IPS-18a (cell line): ENCODE data around the gene INSIG2.

Source experiments
- H3K27ac ChIP-seq: one replicate; pipeline ENCODE4 v1.5.1; 2013; ENCODE audit warnings: low read length
- H3K27me3 ChIP-seq: one replicate; pipeline ENCODE4 v1.6.1; 2013; ENCODE audit warnings: mild to moderate bottlenecking, low read length; ENCODE audit not compliant: control insufficient read depth, insufficient read depth
- H3K36me3 ChIP-seq: one replicate; pipeline ENCODE4 v1.6.1; 2013; ENCODE audit warnings: low read depth, low read length; ENCODE audit not compliant: control insufficient read depth
- H3K4me1 ChIP-seq: one replicate; pipeline ENCODE4 v1.6.1; 2013; ENCODE audit warnings: low read depth, low read length; ENCODE audit not compliant: control insufficient read depth
- H3K4me3 ChIP-seq: one replicate; pipeline ENCODE4 v1.5.1; 2013; ENCODE audit warnings: low read length
- H3K9ac ChIP-seq: one replicate; pipeline ENCODE4 v1.6.1; 2013; ENCODE audit warnings: mild to moderate bottlenecking, low read length, moderate library complexity
- H3K9me3 ChIP-seq: one replicate; pipeline ENCODE4 v1.6.1; 2013; ENCODE audit warnings: low read depth, low read length; ENCODE audit not compliant: control insufficient read depth

The INSIG2 gene

GRCh38 chr2:118106926-118107325 lies 18.7 kb downstream of the INSIG2 start:
- Histone ChIP-seq H3K9ac (no peak overlapping the region), H3K27me3 (no peaks in the 10 kb centered on the region), H3K4me3 (no peak overlapping the region), H3K9me3 (no peaks in the 10 kb centered on the region), H3K36me3 (peaks cover 16% of the 10 kb centered on the region), H3K27ac (no peak overlapping the region), H3K4me1 (no peaks in the 10 kb centered on the region)

GRCh38 chr2:118110310-118110709 lies 22.0 kb downstream of the INSIG2 start:
- no peak overlapping the region for H3K9ac ChIP-seq
- H3K4me1 ChIP-seq, result no peaks in the 10 kb centered on the region
- no peaks in the 10 kb centered on the region for H3K27me3 ChIP-seq
- peaks cover 12% of the 10 kb centered on the region for H3K36me3 ChIP-seq
- H3K4me3 ChIP-seq, result no peak overlapping the region
- no peaks in the 10 kb centered on the region for H3K9me3 ChIP-seq
- H3K27ac ChIP-seq, result no peak overlapping the region

GRCh38 chr2:118110991-118111390 lies 22.7 kb downstream of the INSIG2 start:
- Histone ChIP-seq H3K27me3 (no peaks in the 10 kb centered on the region), H3K4me1 (no peaks in the 10 kb centered on the region), H3K27ac (no peak overlapping the region), H3K36me3 (peaks cover 12% of the 10 kb centered on the region), H3K9ac (no peak overlapping the region), H3K4me3 (no peak overlapping the region), H3K9me3 (no peaks in the 10 kb centered on the region)

- no peaks in the 10 kb centered on the region for H3K4me1 ChIP-seq
- no peak overlapping the region for H3K4me3 ChIP-seq
- no peak overlapping the region for H3K9ac ChIP-seq
- H3K27ac ChIP-seq, result no peak overlapping the region
- no peaks in the 10 kb centered on the region for H3K36me3 ChIP-seq
- H3K9me3 ChIP-seq, result no peaks in the 10 kb centered on the region
- H3K27me3 ChIP-seq, result no peaks in the 10 kb centered on the region
Observed at GRCh38 chr2:118112771-118113334, 24.6 kb downstream of the INSIG2 start.

GRCh38 chr2:118114863-118115262 lies 26.6 kb downstream of the INSIG2 start:
- Histone ChIP-seq H3K4me1 (no peaks in the 10 kb centered on the region), H3K36me3 (no peaks in the 10 kb centered on the region), H3K9me3 (no peaks in the 10 kb centered on the region), H3K4me3 (no peak overlapping the region), H3K9ac (no peak overlapping the region), H3K27me3 (no peaks in the 10 kb centered on the region), H3K27ac (no peak overlapping the region)

- H3K4me3 ChIP-seq, result no peak overlapping the region
- H3K9me3 ChIP-seq, result no peaks in the 10 kb centered on the region
- H3K4me1 ChIP-seq, result no peaks in the 10 kb centered on the region
- no peak overlapping the region for H3K9ac ChIP-seq
- no peaks in the 10 kb centered on the region for H3K36me3 ChIP-seq
- no peaks in the 10 kb centered on the region for H3K27me3 ChIP-seq
- no peak overlapping the region for H3K27ac ChIP-seq
Observed at GRCh38 chr2:118115761-118116160, 27.5 kb downstream of the INSIG2 start.

GRCh38 chr2:118118479-118118878 lies 30.2 kb downstream of the INSIG2 start:
- no peaks in the 10 kb centered on the region for H3K4me1 ChIP-seq
- no peak overlapping the region for H3K4me3 ChIP-seq
- H3K9ac ChIP-seq, result no peak overlapping the region
- no peaks in the 10 kb centered on the region for H3K27me3 ChIP-seq
- no peak overlapping the region for H3K27ac ChIP-seq
- no peaks in the 10 kb centered on the region for H3K9me3 ChIP-seq
- no peaks in the 10 kb centered on the region for H3K36me3 ChIP-seq

- Histone ChIP-seq H3K27me3 (no peaks in the 10 kb centered on the region), H3K4me3 (no peak overlapping the region), H3K36me3 (no peaks in the 10 kb centered on the region), H3K27ac (no peak overlapping the region), H3K9ac (no peak overlapping the region), H3K4me1 (no peaks in the 10 kb centered on the region), H3K9me3 (no peaks in the 10 kb centered on the region)
Observed at GRCh38 chr2:118119158-118119727, 31.0 kb downstream of the INSIG2 start.

GRCh38 chr2:118119761-118120400 lies 31.6 kb downstream of the INSIG2 start:
- Histone ChIP-seq H3K27ac (no peak overlapping the region), H3K9ac (no peak overlapping the region), H3K4me3 (no peak overlapping the region), H3K4me1 (no peaks in the 10 kb centered on the region), H3K9me3 (no peaks in the 10 kb centered on the region), H3K27me3 (no peaks in the 10 kb centered on the region), H3K36me3 (no peaks in the 10 kb centered on the region)

GRCh38 chr2:118120401-118120780 lies 32.1 kb downstream of the INSIG2 start:
- H3K9me3 ChIP-seq, result no peaks in the 10 kb centered on the region
- H3K27ac ChIP-seq, result no peak overlapping the region
- H3K9ac ChIP-seq, result no peak overlapping the region
- H3K4me1 ChIP-seq, result no peaks in the 10 kb centered on the region
- no peaks in the 10 kb centered on the region for H3K36me3 ChIP-seq
- H3K4me3 ChIP-seq, result no peak overlapping the region
- no peaks in the 10 kb centered on the region for H3K27me3 ChIP-seq

- H3K27me3 ChIP-seq, result no peaks in the 10 kb centered on the region
- no peak overlapping the region for H3K27ac ChIP-seq
- H3K9me3 ChIP-seq, result no peaks in the 10 kb centered on the region
- no peak overlapping the region for H3K9ac ChIP-seq
- H3K4me3 ChIP-seq, result no peak overlapping the region
- no peaks in the 10 kb centered on the region for H3K4me1 ChIP-seq
- no peaks in the 10 kb centered on the region for H3K36me3 ChIP-seq
Observed at GRCh38 chr2:118121101-118121500, 32.8 kb downstream of the INSIG2 start.

GRCh38 chr2:118121986-118122524 lies 33.8 kb downstream of the INSIG2 start:
- Histone ChIP-seq H3K4me1 (no peaks in the 10 kb centered on the region), H3K27ac (no peak overlapping the region), H3K9me3 (no peaks in the 10 kb centered on the region), H3K4me3 (no peak overlapping the region), H3K9ac (no peak overlapping the region), H3K36me3 (no peaks in the 10 kb centered on the region), H3K27me3 (no peaks in the 10 kb centered on the region)
